ENCODE data around the gene IRX6.

DNA sequence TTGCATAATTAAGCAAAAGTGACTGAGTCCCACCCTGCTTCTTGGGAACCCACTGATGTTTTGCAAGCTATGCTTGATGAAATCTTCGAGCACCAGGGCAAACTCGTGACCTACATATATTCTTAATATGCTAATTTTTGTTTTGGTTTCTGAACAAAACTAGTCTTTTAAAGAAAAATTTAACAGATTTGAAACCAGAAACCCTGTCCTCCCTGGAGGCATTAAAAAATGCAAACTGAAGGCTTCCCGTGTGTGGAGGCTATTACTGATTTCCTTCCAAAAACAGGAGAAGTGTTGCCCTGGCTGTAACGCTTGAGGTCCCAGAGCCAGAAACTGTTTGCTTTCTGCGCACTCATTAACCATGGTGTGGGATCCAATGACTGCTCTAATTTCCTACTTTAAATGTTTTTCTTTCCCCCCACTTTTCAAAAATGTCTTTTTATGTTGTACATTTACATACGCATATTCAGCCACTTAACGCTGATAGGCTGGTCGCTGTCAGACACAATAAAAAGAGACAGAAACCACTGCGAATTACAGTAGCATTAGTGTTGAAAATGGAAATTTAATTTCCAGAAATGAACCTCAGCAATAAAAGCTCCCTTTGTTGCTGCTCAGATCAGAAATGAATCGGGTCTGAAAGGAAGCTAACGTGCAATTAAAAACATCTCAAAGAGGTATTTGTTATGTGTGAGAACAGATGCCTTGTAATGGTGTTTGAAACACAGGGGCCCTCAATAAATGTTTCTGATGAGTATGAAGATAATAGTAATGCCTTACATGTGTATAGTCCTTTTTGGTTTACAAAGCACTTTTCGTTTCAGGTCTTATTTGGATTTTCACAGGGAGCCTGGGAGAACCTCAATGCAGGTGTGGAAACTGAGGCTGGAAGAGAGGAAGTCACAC lies 39.9 kb upstream of the IRX6 start:
- TF ChIP-seq, protein P1, sequence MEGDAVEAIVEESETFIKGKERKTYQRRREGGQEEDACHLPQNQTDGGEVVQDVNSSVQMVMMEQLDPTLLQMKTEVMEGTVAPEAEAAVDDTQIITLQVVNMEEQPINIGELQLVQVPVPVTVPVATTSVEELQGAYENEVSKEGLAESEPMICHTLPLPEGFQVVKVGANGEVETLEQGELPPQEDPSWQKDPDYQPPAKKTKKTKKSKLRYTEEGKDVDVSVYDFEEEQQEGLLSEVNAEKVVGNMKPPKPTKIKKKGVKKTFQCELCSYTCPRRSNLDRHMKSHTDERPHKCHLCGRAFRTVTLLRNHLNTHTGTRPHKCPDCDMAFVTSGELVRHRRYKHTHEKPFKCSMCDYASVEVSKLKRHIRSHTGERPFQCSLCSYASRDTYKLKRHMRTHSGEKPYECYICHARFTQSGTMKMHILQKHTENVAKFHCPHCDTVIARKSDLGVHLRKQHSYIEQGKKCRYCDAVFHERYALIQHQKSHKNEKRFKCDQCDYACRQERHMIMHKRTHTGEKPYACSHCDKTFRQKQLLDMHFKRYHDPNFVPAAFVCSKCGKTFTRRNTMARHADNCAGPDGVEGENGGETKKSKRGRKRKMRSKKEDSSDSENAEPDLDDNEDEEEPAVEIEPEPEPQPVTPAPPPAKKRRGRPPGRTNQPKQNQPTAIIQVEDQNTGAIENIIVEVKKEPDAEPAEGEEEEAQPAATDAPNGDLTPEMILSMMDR (conservative IDR thresholded peaks at IDR 0.05 in 1 of 2, IDR thresholded peaks at IDR 0.05 in 1 of 2; ENCODE audit: low read depth in 1 of 2, low read length in 2 of 2) = no peak
- no peak for TF ChIP-seq EZH2 (IDR thresholded peaks at IDR 0.05; ENCODE audit: low read length, missing control alignments)
